GM18498 (cell line): Measurements from ENCODE around the gene GMPR2.

Source experiments
- ATAC-seq: cut with Tn5 transposase; IDR thresholded peaks from one replicate; pipeline ENCODE4 v1.9.1; 2021; ENCODE audit warnings: mild to moderate bottlenecking, moderate library complexity; ENCODE audit not compliant: unreplicated experiment

Gene GMPR2

GRCh38 chr14:24232645-24233537 lies at the start of gene GMPR2:
TSS of gene GMPR2 (plus strand) at chr14:24232929. CDS start at chr14:24233254, 325 bp downstream.
- peak; percentile 59 for ATAC-seq

GRCh38 chr14:24183014-24183481 lies 49.7 kb upstream of the GMPR2 start:
- no peak for ATAC-seq

DNA sequence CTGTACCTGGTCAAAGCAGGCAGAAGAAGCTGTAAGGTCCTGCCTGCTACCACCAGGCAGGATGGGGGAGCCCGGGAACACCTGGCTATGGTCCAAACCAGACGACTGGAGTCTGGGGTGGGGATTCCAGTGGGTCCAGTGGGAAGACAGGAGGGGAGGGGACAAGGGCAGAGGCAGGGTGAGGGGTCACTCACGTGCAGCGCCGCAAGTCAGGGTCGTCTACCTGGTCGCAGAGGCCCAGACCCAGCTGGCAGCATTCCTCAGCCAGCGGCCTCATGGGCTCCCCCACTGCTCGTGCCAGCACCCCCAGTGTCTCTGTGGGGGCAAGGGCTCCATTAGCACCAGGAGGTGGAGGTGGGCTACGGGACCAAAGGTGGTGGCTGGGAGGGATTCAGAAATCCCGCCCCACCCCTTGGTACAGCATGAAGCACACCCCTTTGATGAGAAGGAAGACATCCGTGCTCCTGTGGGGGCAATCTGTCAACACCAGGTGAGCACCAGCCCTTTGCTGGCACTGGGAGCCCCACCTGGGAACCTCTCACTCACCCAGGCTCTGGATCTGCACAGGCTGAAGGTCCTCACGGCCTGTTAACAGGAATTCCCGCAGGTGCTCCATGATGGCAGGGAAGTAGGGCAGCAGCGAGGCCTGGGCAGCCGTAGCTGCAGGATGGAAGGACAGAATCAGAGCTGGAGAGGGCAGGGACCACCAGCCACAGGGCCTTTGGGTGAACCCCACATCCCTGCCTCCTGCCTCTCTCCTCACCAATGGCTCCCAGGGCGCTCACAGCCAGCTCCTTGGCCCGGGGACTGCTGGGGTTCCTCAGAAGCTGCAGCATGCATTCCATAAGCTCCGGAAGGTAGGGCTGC lies 48.4 kb upstream of the GMPR2 start:
- ATAC-seq, result no peak

GRCh38 chr14:24185026-24185425 lies 47.7 kb upstream of the GMPR2 start:
- ATAC-seq, result no peak

DNA sequence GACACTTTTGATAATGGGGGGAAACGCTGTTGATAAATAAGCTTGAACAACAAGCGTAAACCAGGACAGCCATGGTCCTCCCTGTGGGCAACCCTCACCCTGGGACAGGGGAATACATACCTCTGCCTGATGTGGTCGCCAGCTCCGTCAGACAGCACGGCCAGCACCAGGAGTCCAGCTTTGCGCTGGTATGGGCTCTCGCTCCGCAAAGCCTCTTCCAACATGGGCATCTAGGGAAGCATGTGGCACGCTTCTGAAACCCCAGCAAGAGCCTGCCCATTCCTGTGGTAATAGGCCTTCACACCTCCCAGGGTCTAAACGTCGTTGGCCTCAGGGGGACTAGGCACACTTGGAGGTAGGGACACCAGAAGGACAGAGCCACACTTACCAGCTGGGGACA lies 47.0 kb upstream of the GMPR2 start:
- no peak for ATAC-seq

DNA sequence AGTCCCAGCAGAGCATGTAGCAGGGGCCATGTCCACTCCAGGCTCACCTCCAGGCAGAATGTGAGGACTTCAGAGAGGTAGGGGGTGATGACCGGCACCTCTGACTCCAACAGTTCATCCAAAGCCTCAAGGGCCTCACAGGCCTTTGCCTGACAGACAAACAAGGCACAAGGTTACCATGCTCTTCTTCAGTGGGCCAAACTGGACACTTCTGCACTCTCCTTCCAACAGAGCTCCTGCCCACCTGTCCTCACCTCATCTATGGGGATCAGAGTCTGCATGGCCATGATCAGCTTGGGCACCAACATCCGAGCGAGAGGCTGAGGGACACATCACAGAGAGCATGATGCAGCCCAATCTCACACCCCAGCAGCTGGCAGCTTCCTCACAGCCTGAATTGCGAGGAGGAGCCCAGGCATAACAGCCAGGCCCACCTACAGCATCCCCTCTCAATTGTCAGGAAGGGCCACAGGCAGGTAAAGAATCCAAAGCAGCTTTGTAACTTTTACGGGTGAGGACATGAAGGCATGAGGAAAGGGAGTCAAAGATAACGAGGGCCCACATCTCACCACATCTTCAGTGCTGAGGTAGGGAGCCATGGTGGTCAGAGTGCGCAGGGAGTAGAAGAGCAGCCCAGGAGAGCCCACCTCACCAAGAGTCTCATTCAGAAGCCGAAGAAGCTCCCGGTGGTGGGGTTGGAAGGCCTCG lies 45.7 kb upstream of the GMPR2 start:
- ATAC-seq, result no peak

- ATAC-seq, result no peak
These were observed 45.2 kb upstream of the GMPR2 start for GRCh38 chr14:24187539-24187915.

GRCh38 chr14:24188251-24189058 lies 44.3 kb upstream of the GMPR2 start, which contains the start of gene IPO4:
TSS of gene IPO4 (minus strand) at chr14:24188816. CDS start at chr14:24188787, 29 bp downstream.
- ATAC-seq, result peak; percentile 87

DNA sequence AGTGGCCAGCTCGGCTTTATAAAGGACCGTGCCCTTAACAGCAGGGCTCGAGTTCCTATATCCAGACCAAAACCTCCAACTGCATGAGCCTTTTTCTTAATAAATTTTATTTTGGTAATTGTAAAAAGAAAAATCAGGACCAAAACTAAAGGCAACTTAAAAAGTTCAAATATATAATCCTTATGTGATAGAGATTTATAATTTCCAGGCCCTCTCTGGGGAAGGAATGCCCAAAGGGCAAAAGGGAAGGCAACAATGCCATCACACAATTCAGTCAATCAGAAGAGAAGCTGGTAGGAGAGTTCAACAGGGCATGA lies 43.7 kb upstream of the GMPR2 start:
- ATAC-seq, result no peak

GRCh38 chr14:24189460-24189859 lies 43.3 kb upstream of the GMPR2 start:
- ATAC-seq, result no peak

DNA sequence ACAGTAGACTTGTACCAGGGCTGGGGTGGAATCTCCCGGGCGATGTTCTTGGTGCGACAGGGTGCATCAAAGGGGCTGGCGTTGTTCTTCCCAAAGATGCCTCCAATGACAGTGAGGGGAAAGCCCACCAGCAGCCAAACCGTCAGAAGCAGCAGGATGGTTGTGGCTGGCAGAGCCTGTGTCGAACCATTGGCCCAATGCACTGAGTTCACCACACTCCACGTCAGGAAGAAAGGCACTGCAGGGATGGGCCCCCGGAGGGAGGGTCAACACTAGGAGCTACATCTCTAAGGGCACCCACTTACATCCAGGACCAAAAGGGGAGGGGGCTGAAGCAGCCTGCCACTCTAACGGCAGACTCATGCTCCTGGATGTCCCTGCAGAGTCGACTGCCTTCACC lies 42.3 kb upstream of the GMPR2 start:
- ATAC-seq, result no peak

DNA sequence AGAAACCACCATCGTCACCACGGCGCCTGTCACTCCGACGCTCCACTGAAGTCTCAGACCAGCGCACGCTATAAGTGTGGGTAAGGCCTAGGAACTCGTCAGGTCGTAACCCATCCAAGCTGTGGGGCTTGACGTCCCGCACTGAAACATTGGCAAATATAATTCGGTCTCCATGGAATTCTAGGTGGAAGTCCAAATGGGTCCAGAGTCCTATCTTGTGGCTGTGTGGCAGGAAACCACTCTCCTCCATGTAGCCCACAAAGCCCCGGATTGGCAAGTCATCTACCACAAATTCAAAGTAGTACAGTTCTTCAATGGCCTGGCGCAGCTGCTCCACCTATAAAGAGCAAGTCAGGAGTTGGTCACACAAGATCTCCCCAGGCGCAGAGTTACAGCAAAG lies 39.8 kb upstream of the GMPR2 start:
- ATAC-seq, result no peak

- no peak for ATAC-seq
These were observed 38.4 kb upstream of the GMPR2 start for GRCh38 chr14:24194186-24194872.

DNA sequence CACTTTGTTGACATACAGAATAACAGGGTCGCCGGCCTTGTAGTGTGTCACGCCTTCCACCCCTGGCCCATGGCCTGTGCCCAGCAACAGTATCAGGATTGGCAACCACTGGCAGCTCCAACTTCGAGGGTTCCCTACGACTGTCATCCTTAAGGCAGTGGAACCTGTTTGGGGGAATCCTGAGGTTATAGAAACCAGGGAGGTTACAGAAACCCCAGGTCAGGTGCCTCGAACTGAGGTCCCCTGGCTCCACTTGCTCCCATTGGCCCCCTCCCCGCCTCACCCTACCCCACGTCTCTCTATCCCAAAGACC lies 37.9 kb upstream of the GMPR2 start:
- ATAC-seq, result no peak

- peak; percentile 92 for ATAC-seq
These were observed 37.3 kb upstream of the GMPR2 start, which contains the start of gene TM9SF1 for GRCh38 chr14:24195186-24196070. TSS of gene TM9SF1 (minus strand) at chr14:24195441. CDS start at chr14:24195019, 422 bp downstream.

DNA sequence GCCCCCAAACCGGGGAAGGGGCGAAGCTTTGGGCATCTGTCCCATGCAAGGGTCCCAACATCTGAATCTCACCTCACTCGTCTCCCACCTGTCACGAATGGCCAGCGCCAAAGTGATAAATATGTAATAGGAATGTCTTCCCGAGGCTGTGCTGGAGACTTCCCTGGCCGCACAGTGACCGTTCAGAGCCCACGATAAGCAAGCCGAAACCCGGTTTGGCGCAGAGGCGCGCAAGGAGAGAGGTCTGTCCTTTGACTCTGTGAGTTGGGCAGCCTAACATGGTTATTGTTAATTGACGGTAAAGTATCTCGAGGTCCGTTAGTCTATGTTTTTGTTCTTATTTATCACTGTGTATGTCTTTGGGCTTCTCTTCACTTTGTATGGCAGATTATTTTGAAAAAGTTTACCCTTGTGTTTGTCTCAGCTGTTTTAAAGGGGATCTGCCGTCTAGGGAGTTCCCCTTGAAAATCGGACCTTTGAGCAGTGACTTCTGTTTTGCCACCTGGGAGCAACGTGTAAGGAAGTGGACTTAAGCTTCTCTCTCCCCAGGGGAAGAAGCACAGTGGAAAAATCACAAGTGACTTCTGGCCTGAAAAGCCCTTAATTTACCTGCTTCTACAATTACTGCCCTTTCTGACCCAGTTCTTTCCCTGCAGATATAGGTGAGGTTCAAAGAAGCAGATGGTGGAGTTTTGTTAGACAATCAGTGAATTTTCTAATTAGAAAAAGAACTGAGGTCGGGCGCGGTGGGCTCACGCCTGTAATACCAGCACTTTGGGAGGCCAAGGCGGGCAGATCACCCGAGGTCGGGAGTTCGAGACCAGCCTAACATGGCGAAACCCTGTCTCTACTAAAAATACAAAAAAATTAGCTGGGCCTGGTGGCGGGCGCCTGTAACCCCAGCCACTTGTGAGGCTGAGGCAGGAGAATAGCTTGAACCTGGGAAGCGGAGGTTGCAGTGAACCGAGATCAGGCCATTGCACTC lies 36.4 kb upstream of the GMPR2 start:
- peak; percentile 19 for ATAC-seq

DNA sequence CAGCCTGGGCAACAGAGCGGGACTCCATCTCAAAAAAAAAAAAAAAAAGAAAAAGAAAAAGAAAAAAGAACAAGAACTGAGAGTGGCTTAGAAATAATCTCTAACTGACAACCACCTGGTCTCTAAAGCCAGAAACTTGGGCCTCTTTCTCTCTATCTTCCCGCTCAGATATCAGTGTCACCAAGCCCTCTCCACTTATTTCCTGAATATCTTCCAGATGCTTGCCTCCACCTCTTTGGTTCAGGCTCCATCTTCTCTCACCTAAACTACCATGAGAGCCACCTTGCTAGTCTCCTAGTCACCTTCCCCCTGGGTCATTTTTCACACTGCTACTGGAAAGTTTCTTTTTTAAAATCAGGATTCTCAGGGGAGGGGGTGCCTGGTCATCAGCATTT lies 35.7 kb upstream of the GMPR2 start:
- no peak for ATAC-seq
